ENCODE data around the gene S1PR2.
"Not testable (repeated sequence)": the region's sequence is repeated elsewhere in the genome, so short reads cannot be mapped to it uniquely, and the experiment has no call there.

S1PR2 gene

GRCh38 chr19:10189616-10190015 lies 41.5 kb downstream of the S1PR2 start:
- DNase-seq: no peak

GRCh38 chr19:10187315-10187714 lies 43.8 kb downstream of the S1PR2 start:
- no peak for DNase-seq

GRCh38 chr19:10184636-10185035 lies 46.5 kb downstream of the S1PR2 start:
- no peak for DNase-seq

GRCh38 chr19:10183926-10184325 lies 47.2 kb downstream of the S1PR2 start:
- no peak for DNase-seq

GRCh38 chr19:10182847-10183246 lies 48.3 kb downstream of the S1PR2 start:
- DNase-seq: no peak

- no peak for DNase-seq
These were observed 49.1 kb downstream of the S1PR2 start for GRCh38 chr19:10182076-10182475.

- no peak for DNase-seq
These were observed 50.7 kb downstream of the S1PR2 start for GRCh38 chr19:10180459-10180858.

GRCh38 chr19:10180024-10180423 lies 51.1 kb downstream of the S1PR2 start:
- DNase-seq: not testable (repeated sequence)

- DNase-seq: no peak
These were observed 57.6 kb downstream of the S1PR2 start for GRCh38 chr19:10173527-10173926.
